GM18907 (cell line): ENCODE measurements around the gene RGP1.
A peak's percentile ranks its signal among the peaks of the same experiment; 100 is the strongest.

Experiments
- ATAC-seq: cut with Tn5 transposase; IDR thresholded peaks from one replicate; pipeline ENCODE4 v1.9.1; 2021; ENCODE audit warnings: mild to moderate bottlenecking, moderate library complexity; ENCODE audit not compliant: unreplicated experiment

Gene RGP1

GRCh38 chr9:35748858-35749514, at the start of gene RGP1, which contains the start of gene GBA2:
Gene RGP1 (plus strand): TSS chr9:35749287. CDS start chr9:35749756, 469 bp downstream.
Gene GBA2 (minus strand): TSS chr9:35749228. CDS start chr9:35748704, 524 bp downstream.
- ATAC-seq: peak; percentile 70

- ATAC-seq: no peak
Measured at GRCh38 chr9:35700031-35700430, 49.1 kb upstream of the RGP1 start.

- ATAC-seq: no peak
Measured at GRCh38 chr9:35700942-35701341, 48.1 kb upstream of the RGP1 start.

- no peak for ATAC-seq
Measured at GRCh38 chr9:35702696-35703095, 46.4 kb upstream of the RGP1 start.

GRCh38 chr9:35703906-35704672, 45.0 kb upstream of the RGP1 start:
- ATAC-seq: no peak

GRCh38 chr9:35705372-35705771, 43.7 kb upstream of the RGP1 start:
- ATAC-seq: no peak

- no peak for ATAC-seq
Measured at GRCh38 chr9:35705836-35706430, 43.2 kb upstream of the RGP1 start.

- ATAC-seq: no peak
Measured at GRCh38 chr9:35706951-35707350, 42.1 kb upstream of the RGP1 start.

GRCh38 chr9:35708146-35708545, 40.9 kb upstream of the RGP1 start:
- no peak for ATAC-seq

GRCh38 chr9:35710818-35711500, 38.1 kb upstream of the RGP1 start:
- no peak for ATAC-seq

GRCh38 chr9:35711501-35712428, 37.3 kb upstream of the RGP1 start:
- no peak for ATAC-seq

GRCh38 chr9:35712762-35713400, 36.2 kb upstream of the RGP1 start:
- no peak for ATAC-seq

- ATAC-seq: no peak
Measured at GRCh38 chr9:35713578-35713977, 35.5 kb upstream of the RGP1 start.

GRCh38 chr9:35714123-35714522, 35.0 kb upstream of the RGP1 start:
- ATAC-seq: no peak

GRCh38 chr9:35714579-35715252, 34.4 kb upstream of the RGP1 start:
- ATAC-seq: no peak

GRCh38 chr9:35716230-35716629, 32.9 kb upstream of the RGP1 start:
- no peak for ATAC-seq

GRCh38 chr9:35717132-35717870, 31.8 kb upstream of the RGP1 start:
- ATAC-seq: no peak

- no peak for ATAC-seq
Measured at GRCh38 chr9:35718721-35719511, 30.2 kb upstream of the RGP1 start.
